Stimulated activated CD8-positive, alpha-beta memory T cell treated with anti-CD3 and anti-CD28 coated beads, Interleukin-15, amount 100 ng/mL, for 48 hours (primary cell): ENCODE data around the gene LHX6.

Source experiments
- DNase-seq, 2 donors: peaks; one replicate each; pipeline ENCODE4 v3.0.0-alpha.2; 2020; ENCODE audit warnings: low read depth in 2 of 2

LHX6 gene

DNA sequence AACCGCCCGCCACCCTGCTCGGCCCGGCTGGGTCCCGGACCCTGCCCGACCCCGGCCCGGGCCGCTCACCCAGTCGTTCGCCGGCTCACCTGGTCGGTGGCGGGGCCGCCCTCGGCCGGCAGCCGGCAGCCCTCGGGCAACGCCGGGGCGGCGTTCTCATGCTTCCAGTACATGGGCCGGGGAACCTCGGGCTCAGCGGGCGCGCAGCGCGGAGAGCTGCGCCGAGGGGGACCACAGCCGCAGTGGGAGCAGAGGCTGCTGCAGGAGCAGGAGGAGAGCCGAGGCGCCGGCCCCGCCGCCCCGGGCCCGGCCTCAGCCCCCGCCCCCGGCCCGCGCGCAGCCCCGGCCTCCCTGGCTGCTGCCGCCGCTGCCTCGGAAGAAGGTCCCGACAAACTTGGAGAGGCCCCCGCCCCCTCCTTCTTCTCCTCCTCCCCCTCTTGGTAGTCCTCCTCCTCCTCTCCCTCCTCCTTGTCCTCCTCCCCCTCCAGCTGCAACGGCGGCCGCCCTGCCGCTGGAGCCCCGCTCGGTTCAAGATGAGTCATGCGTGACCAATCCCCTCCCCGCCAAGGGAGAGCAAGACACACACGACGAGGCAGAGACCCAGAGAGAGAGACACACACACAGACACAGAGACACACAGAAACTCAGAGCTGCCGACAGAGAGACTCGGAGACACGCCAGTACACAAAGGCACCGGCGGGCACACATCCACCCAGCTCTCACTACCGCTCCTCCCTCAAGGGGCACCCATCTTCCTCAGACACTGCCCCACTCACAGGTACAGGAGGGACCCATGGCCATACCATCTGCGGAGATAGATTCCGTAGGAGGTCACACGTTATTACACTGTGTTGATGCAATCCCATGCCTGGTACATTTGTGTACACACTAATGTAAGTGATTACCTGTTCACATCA is at the start of gene LHX6:
Gene LHX6, minus strand, starts transcription at position 390 of the 917 bp plus-strand sequence. Its CDS starts 217 bp downstream, at position 173.
- DNase-seq: no peak

GRCh38 chr9:122277285-122277897 is 48.6 kb upstream of the LHX6 start:
- no peak for DNase-seq

DNA sequence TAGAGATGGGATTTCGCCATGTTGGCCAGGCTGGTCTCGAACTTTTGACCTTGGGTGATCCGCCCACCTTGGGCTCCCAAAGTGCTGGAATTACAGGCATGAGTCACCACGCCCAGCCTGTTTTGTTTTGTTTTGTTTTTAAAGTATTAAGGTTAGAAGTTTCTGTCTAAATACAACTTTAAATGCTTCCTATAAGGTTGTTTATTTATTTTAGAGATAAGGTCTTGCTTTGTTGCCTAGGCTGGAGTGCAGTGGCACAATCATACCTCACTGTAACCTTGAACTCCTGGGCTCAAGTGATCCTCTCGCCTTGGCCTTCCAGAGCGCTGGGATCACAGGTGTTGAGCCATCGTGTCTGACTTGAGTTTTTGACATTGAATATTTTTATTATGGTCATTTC is 47.3 kb upstream of the LHX6 start:
- DNase-seq: no peak

DNA sequence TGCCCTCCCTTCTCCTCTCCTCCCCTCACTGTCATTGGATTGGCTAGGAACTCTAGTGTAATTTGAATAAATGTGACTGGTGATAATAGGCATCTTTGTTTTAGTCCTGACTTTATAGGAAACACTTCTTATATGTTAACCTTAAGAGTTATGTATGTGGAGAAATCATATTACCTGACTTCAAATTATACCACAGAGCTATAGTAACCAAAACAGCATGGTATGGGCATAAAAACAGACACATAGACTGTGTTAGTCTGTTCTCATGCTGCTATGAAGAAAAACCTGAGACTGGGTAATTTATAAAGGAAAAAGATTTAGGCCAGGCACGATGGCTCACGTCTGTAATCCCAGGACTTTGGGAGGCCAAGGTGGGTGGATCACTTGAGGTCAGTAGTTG is 45.3 kb upstream of the LHX6 start:
- DNase-seq: no peak

GRCh38 chr9:122268041-122268814 is 39.5 kb upstream of the LHX6 start:
- no peak for DNase-seq

DNA sequence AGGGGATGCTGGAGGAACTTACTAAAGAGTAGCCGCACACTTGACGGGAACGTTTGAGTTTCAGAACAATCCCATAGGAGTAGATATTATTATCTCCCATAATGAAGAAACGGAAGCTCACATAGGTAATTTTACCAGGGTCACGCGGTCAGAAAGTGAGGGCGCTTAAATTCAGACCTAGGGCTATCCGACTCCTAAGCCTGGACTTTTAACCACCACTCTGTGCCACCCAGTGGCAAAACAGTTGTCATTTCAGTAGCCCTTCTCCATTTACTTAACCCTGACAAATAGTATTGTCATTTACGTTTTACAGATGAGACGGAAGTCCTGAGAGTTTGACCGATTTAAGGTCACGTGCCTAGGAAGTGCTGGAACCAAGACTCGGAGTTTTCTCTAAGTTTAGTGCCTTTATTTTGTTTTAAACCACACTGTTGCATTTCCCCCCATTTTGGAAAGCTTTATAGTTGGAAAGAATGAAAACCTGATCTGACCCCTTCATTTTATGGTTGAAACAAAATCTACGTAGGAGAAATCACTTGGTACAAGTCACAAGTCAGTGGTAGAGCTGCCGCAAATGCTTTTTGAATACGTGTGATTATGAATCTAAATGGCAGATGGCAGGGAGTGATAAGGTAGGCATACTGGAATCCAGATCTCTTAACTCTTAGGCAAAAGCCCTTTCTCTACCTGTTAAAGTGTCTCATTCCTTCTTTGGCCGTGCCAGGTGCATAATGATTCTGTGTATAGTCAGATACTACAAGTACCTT is 36.6 kb upstream of the LHX6 start:
- DNase-seq: peak in 1 of 2 donors; percentile 1

GRCh38 chr9:122264360-122265148 is 35.8 kb upstream of the LHX6 start, which contains the start of the genes MRRF and RBM18:
MRRF (plus strand) TSS chr9:122264882; CDS start chr9:122270892, 6,010 bp downstream.
RBM18 (minus strand) TSS chr9:122264840; CDS start chr9:122261492, 3,348 bp downstream.
- DNase-seq: peak; percentile 87

DNA sequence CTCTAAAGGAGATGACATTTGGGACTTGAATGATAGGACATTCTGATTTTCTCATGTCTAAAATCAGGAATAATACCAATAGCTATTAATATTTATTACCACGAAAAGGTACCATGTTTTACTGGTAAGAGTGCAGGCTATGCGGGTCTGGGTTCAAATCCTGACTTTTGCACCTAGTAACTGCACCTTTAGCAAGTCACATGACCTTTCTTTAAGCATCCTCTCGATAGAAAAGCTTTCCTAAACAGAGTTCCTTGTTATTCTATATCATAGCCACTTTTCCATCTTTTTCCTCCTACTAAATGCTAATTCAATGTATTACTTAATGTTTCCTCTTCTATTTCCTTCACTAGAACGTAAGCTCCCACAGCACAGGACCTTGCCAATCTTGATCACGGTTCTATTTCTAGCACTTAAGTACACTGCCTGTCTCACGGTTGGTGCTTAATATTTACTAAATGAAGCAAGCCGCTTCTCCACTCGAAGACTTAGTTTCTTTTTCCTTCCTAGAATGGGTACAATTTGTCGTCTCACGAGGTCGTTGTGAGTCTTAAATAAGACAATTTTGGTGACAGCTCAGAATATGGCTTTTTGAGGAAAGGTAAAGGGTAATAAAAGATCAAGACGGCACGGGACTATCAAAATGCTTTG is 35.1 kb upstream of the LHX6 start:
- DNase-seq: no peak

DNA sequence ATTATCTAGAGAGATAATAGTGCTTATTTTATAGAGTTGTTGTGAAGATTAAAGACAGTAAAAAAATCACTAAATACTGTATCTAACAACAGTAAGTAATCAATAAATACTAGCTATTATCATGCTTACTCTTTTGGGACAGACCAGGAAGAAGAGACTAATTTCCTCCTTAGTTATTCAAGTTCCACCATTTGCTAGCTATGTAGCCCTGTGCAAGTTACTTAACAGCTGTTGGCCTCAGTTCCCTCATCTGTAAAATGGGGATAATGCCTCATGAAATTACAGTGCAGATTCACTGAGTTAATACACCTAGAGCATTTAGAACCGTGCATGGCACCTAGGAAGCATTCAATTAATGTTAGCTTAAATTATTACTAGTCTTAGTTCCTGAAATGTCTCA is 33.3 kb upstream of the LHX6 start:
- DNase-seq: no peak

- no peak for DNase-seq
Observed at GRCh38 chr9:122261469-122261881, 32.7 kb upstream of the LHX6 start.

DNA sequence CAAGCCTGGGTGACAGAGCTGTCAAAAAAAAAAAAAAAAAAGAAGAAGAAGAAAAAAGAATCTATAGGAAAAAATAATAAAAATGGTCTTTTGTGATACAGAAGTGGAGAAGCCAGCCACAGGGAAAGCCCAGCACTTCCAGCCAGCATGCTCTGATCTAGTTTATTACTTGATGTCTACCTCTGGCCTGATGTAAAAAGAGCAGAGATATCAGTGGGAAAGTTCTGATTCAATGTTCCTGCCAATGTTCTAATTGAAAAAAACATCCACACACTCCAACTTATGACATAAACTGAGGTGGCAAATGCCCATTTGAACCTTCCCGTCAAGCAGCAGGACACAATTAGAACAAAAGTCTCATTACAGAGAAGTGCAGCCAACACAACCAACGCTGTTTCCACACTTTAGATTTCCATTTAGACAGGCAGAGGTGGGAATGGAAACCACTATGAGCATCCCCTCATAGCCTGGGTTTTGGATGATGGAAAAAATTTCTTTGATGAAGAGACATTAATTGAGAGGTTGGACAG is 30.2 kb upstream of the LHX6 start:
- DNase-seq: no peak

- no peak for DNase-seq
Observed at GRCh38 chr9:122256206-122256605, 27.4 kb upstream of the LHX6 start.

DNA sequence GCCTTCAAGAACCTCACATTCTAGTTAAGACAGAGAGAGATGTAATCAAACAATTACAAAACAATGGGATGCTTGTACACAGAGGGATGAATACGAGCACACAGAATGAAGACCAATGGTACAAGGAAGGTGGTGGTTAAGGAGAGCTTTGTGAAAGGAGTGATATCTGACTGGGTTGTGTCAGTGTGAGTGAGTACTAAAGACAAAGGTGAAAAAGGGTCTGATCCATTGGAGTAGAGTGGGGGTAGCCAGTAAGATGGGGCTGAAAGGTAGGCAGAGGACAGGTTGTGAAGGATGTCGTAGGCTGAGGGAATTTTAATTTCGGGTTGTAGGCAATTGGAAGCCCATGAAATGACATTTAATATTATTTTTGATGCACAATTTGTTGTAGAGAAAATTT is 26.0 kb upstream of the LHX6 start:
- DNase-seq: no peak

DNA sequence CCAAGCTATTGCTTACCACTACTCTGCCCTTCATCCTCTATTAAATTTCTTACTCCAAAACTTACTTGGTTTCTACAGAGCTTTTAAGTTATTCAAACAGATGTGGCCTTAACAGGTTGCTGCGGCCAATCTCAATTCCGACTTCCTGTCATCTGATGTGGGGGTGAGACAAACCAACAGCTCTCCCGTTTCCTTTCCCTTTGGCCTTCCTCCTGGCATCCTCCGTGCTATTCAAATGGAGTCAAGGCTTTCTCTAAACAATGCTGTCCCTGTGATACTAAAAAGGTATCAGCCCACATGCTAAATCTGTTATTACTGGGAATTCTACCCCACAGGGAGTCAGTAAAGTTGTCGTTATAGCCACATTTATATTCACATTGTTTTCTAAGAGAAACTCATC is 24.0 kb upstream of the LHX6 start:
- DNase-seq: no peak

GRCh38 chr9:122251351-122251750 is 22.6 kb upstream of the LHX6 start:
- DNase-seq: no peak

- DNase-seq: no peak
Observed at GRCh38 chr9:122248448-122248865, 19.7 kb upstream of the LHX6 start.

DNA sequence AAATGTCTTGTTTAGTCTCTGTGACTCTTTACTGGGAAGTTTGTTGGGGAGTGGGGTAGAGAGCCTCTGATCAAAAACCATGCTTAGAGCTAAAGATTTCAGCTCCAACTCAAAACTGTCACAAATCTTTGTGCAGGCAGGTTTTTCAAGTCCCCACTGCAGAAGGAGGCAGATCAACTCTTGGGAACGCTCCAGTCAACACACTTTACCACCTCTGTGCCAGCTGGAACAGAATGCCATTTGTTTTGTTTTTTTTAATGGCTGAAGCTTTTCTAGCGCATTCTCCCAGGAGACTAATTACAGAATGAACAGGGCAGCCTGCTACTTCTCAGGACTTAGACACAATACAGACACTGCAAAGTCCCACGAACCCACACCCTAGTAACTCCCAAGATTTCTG is 17.9 kb upstream of the LHX6 start:
- DNase-seq: no peak

DNA sequence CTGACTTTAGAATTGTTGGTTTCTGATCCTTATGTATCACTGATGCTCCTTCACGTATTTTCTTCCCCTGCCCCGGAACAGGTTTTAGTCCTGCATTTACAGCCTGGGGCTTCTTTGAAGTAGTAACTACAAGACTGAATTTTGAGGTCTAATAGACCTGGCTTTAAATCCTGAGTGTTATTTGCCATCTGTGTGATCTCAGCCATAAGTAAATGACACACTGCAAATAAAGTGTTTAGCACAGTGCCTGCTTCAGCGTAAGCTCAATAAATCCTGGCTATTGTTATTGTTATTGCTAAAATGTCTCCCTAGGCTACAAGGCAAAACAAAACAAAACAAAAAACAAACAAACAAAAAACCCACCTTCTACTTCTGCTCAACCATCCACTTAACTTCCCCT is 15.6 kb upstream of the LHX6 start:
- no peak for DNase-seq

GRCh38 chr9:122239722-122240121 is 11.0 kb upstream of the LHX6 start:
- no peak for DNase-seq

DNA sequence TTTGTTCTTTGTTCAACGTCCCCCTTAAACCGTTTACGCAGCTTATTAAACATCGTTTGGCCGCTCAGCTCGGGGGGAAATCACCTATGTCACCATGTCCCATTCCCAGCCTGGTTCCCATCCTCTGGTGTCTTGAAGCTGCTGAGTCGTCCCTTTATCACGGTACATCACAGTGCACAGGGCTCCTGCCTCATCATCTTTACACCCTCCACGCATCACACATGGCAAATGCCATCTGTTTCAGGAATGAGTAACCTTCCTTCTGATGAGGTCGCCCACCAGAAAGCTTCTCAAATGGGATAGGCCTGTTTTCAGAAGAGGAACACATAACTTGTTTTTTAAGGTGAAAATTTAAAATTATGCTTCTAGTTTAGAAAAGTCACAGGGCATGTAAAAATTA is 7.9 kb upstream of the LHX6 start:
- no peak for DNase-seq
